ENCODE measurements around the gene CDC42SE1.

DNA sequence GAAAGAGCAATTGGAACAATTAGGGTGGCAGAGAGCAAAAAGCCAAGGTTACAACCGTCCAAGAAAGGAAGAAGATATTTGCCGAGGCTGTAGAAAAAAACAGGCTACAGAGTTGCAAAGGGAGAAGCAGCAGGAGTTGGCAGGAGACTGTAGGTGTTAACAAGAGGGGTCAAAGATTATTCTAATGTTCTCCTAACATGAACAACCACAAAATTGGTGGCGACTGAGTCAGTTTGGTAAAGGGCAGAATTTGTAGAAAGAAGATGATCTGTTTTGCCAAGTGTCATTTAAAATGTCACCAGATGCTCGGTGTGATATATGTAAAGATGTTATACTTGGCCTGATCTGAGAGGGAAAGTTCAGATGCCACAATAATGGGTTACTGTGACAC, 51.6 kb downstream of the CDC42SE1 start:
- TF ChIP-seq, protein P1, sequence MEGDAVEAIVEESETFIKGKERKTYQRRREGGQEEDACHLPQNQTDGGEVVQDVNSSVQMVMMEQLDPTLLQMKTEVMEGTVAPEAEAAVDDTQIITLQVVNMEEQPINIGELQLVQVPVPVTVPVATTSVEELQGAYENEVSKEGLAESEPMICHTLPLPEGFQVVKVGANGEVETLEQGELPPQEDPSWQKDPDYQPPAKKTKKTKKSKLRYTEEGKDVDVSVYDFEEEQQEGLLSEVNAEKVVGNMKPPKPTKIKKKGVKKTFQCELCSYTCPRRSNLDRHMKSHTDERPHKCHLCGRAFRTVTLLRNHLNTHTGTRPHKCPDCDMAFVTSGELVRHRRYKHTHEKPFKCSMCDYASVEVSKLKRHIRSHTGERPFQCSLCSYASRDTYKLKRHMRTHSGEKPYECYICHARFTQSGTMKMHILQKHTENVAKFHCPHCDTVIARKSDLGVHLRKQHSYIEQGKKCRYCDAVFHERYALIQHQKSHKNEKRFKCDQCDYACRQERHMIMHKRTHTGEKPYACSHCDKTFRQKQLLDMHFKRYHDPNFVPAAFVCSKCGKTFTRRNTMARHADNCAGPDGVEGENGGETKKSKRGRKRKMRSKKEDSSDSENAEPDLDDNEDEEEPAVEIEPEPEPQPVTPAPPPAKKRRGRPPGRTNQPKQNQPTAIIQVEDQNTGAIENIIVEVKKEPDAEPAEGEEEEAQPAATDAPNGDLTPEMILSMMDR (conservative IDR thresholded peaks at IDR 0.05; ENCODE audit: low read depth, low read length): no peak
- TF ChIP-seq EZH2 (IDR thresholded peaks at IDR 0.05; ENCODE audit: borderline replicate concordance, low read depth, low read length, poor library complexity, severe bottlenecking): no peak
